Stimulated activated CD8-positive, alpha-beta memory T cell treated with anti-CD3 and anti-CD28 coated beads, Interleukin-15, amount 100 ng/mL, for 4 hours (primary cell): ENCODE results near the gene PCSK2.

ENCODE experiments used
- DNase-seq, 2 donors: peaks; one replicate each; pipeline ENCODE4 v3.0.0-alpha.2; 2020; ENCODE audit warnings: low read depth in 2 of 2

The PCSK2 gene

DNA sequence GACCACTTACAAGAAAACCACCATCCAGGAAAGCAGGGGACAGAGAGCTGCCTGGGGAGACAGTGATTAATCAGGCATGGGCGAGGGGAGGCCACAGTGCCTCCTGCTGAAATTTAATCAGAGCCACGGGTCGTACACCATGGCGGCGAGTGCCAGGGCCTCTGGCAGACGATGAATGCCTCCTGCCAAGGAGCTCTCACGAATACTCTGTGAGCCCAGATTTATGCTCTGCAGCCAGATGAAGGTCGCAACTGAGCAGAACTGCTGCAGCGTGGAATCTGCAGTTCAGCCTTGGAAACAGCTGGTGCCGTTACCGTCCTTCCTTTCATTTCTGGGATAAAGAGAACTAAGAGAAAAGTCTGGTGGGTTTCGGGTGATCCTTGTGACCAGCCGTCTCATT lies 218.7 kb downstream of the PCSK2 start:
- no peak for DNase-seq

- no peak for DNase-seq
Measured at GRCh38 chr20:17446171-17446570, 219.3 kb downstream of the PCSK2 start.

DNA sequence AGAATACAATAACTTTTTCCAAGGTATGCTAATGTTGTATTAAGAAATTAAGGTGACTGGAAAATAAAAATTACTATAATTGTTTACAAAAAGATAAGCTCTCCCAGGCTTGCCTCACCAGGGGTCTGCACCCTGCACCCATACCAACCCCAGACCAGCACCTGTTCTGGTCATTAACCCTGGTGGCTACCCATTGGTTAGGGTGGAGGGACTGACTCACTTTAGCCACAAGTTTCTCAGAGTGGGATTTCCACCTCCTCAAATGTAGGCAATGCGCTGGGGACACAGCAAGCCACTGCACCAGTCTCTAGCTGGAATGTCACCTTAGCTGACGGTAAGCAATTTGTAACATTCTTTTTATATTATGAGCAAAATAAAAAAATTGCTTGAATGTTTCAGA lies 221.2 kb downstream of the PCSK2 start:
- no peak for DNase-seq

DNA sequence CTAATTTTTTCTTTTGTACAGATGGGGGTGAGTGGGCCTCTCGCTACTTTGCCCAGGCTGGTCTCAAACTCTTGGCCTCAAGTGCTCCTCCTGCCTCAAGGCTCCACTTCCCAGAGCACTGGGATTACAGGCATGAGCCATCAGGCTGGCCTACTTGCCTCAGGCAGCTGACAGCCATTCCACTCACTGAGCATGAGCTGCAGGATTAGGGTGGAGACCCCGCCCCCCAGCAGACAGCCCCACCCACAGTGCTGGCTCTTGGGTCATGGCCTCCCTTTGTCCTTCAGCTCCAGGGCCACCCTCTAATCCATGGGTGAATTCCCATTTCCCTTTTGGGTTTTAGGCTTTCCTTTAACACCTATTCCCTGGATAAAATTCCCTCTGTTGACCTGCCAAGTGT lies 222.2 kb downstream of the PCSK2 start:
- DNase-seq, result no peak

- DNase-seq, result no peak
Measured at GRCh38 chr20:17452441-17452840, 225.6 kb downstream of the PCSK2 start.

- DNase-seq, result no peak
Measured at GRCh38 chr20:17453592-17453991, 226.8 kb downstream of the PCSK2 start.

GRCh38 chr20:17456279-17456678 lies 229.4 kb downstream of the PCSK2 start:
- DNase-seq, result no peak

- DNase-seq, result no peak
Measured at GRCh38 chr20:17457079-17457478, 230.2 kb downstream of the PCSK2 start.

DNA sequence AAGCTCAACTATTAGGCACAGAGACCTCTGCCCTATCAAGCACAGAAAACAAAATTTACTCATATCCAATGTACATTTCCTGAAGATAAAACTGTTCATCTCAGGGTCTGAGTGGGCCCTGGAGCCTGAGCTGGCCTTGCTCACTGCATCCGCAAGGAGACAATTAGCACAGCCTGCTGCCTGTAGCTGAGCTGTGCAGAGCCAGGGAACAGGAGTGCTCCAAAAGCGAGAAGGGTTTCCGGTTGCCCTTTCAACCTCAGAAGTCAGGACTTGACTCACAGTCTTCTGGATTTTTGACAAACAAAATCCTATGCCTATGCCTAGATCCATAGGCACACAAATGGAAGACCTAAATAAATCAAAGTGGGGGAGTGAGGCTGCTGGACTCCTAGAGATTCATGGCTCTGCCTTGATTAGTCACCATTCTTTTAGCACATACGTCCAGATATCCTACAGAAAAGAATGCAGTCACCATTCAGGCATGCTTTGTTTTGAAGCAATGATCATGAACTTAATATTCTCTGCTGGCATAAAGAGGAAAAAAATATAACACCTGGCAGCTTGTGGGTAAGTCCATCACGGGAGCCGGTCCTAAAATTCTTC lies 230.8 kb downstream of the PCSK2 start:
- no peak for DNase-seq

- no peak for DNase-seq
Measured at GRCh38 chr20:17460119-17460518, 233.3 kb downstream of the PCSK2 start.

DNA sequence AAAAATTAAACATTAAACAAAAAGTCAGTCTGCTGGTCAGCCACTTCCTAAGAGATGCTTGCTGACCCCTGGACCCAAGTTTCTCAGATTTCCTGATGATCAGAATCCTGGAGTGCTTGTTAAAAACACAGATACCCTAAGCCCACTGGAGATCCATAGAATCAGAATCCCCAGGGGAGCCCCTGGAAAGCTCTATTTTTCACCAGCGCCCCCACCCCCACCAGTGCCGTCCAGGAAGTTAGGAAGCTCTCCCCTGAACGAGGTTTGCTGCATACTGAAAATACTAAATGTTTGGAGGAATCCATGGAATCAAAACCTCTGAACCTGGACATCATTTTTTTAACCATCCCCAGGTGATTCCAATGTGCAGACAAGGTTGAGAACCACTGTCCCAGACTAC lies 235.1 kb downstream of the PCSK2 start:
- DNase-seq, result no peak

- DNase-seq, result no peak
Measured at GRCh38 chr20:17463711-17464110, 236.9 kb downstream of the PCSK2 start.

GRCh38 chr20:17465236-17465635 lies 238.4 kb downstream of the PCSK2 start:
- no peak for DNase-seq

DNA sequence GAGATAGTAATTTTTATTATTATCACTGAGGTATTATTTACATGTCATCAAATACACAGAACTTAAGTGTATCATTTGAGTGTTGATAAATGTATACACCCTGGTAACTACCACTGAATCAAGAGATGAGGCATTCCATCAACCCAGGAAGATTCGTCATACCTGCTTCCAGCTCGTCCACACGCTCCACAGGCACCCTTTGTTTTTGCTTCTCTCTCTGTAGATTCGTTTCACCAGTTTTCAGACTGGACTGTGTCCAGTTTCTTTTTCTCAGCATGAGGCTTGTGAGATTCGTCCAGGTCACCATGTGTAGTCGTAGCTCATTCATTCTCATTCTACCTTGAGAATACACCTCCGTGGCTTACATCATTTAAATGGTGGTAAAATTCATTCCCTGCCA lies 239.8 kb downstream of the PCSK2 start:
- DNase-seq, result no peak

- no peak for DNase-seq
Measured at GRCh38 chr20:17467120-17467655, 240.3 kb downstream of the PCSK2 start.

DNA sequence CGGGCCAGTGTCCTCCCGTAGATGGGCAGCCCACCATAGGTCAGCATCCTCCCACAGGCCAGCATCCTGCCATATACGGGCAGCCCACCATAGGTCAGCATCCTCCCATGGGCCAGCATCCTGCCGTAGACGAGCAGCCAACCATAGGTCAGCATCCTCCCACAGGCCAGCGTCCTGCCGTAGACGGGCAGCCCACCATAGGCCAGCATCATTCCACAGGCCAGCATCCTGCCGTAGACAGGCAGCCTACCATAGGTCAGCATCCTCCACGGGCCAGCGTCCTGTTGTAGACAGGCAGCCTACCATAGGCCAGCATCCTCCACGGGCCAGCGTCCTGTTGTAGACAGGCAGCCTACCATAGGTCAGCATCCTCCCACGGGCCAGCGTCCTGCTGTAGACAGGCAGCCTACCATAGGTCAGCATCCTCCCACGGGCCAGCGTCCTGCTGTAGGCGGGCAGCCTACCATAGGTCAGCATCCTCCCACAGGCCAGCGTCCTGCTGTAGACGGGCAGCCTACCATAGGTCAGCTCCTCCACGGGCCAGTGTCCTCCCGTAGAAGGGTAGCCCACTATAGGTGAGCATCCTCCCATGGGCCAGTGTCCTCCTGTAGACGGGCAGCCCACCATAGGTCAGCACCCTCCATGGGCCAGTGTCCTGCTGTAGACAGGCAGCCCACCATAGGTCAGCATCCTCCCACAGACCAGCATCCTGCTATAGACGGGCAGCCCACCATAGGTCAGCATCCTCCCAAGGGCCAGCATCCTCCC lies 241.4 kb downstream of the PCSK2 start:
- DNase-seq, result no peak

GRCh38 chr20:17469246-17470030 lies 242.6 kb downstream of the PCSK2 start:
- DNase-seq, result no peak

- DNase-seq, result no peak
Measured at GRCh38 chr20:17470521-17470920, 243.7 kb downstream of the PCSK2 start.

GRCh38 chr20:17470973-17471372 lies 244.1 kb downstream of the PCSK2 start:
- no peak for DNase-seq

GRCh38 chr20:17471606-17472187 lies 244.9 kb downstream of the PCSK2 start:
- no peak for DNase-seq

DNA sequence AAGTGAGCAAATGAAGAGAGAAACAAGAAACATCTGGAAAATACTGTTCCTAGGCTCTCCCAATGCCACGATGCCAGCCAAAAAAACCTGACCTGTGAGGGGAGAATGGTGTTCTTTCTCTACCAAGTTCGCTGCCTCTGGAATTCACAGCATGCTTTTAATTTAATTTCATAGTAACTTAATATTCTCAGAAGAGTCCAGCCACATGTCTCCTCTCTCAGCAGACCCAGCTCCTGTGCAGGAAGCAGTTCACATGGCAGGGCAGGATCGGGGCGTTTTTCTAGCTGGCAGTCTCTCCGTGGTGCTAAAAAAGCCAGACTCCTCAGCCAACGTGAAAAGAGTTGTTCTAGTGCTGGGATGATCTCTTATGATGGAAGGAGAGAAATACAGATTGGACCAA lies 246.8 kb downstream of the PCSK2 start:
- no peak for DNase-seq

- DNase-seq, result no peak
Measured at GRCh38 chr20:17479063-17479657, 252.3 kb downstream of the PCSK2 start.
